ENCODE results near the gene CPNE2.

DNA sequence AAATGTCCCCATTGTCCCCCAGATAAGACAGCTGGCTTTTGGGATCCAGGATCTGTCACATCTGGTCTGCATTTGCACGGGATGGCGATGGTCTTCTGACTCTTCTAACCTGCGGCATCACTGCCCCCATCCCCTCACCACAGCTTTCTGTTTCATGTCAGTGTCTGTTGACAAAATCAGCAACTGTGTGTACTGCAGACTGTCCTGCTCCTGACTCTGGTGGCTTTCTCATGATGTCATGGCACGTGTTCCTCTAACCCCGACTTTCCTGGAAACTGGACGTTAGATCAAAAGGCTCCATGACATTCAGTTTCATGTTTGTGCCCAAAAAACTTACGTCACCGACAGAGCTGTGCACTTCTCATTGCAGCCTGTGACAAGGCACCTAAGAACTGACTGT, 30.1 kb upstream of the CPNE2 start:
- no peak for TF ChIP-seq POLR2A (IDR thresholded peaks at IDR 0.05)
- TF ChIP-seq, protein P1, sequence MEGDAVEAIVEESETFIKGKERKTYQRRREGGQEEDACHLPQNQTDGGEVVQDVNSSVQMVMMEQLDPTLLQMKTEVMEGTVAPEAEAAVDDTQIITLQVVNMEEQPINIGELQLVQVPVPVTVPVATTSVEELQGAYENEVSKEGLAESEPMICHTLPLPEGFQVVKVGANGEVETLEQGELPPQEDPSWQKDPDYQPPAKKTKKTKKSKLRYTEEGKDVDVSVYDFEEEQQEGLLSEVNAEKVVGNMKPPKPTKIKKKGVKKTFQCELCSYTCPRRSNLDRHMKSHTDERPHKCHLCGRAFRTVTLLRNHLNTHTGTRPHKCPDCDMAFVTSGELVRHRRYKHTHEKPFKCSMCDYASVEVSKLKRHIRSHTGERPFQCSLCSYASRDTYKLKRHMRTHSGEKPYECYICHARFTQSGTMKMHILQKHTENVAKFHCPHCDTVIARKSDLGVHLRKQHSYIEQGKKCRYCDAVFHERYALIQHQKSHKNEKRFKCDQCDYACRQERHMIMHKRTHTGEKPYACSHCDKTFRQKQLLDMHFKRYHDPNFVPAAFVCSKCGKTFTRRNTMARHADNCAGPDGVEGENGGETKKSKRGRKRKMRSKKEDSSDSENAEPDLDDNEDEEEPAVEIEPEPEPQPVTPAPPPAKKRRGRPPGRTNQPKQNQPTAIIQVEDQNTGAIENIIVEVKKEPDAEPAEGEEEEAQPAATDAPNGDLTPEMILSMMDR (IDR thresholded peaks at IDR 0.05) = no peak
